GM18861 (cell line): ENCODE measurements around the gene MARF1.
"Not testable (repeated sequence)": the region's sequence is repeated elsewhere in the genome, so short reads cannot be mapped to it uniquely, and the experiment has no call there.

Experiments
- ATAC-seq: cut with Tn5 transposase; IDR thresholded peaks from one replicate; pipeline ENCODE4 v1.9.1; 2021; ENCODE audit not compliant: unreplicated experiment

Gene MARF1

DNA sequence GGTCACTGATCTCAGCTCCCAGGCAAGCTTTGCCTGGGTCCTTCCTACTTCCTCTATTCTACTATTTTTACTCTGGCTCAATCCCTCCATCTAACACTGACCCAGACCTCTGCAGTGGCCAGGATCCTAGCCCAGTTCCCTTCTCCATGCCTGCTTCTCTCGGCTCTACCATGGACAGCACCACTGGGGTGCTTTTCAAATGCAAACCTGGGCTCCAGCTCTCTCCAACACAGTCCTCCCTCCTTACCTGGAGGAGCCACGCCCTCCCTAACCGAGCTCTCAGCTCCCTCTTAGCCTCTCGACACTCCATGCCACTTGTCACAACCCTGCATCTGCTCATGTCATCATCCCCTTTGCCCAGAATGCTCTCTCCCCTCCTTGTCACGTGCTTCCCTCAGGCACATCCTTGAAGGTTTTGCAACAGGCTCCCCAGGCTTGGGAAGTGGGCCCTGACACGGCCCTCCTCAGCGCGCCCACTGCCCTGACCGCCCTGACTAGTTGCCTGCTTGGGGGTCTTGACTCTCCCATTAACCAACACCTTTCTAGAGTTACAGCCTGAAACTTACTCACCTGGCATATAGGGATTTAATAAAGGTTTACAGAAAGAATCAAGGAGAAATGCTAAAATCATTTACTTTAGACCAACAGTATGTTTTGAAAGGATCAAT is 41.6 kb downstream of the MARF1 start:
- ATAC-seq = no peak

DNA sequence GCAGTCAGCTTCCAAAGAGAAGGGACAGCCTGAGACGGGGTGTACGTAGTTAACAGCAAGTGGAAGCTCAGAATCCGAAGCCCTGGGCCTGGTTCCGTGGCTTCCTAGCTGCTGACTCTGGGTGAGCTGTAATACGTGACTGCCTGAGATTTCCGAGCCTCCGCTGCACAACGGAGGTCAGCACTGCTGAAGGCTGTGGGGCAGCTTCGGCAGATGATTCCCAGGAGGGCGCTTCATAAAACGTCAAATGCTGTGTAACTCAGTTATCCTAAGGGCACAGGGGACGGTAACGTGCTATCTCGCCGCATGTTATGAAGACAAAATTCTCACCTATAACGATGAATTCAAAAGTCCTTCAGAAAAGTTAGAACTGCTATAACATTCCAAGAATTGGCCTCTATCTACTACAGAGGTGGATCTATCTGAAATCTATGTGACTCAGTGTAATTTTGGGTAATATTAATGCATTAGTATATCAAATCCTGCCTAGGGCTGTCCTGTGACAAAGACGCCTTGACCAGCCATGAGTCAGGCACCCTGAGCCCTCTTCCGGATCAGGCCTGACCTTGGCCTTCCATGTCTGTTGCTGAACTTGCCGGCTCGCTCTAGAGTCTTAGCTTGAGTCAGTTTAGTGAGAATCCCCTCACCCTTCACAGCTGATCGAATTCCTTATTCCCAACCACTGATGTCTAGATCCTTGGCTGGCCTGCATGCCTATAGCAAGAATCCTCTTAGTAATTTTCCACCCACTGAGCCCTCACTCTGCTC is 43.5 kb downstream of the MARF1 start:
- no peak for ATAC-seq

DNA sequence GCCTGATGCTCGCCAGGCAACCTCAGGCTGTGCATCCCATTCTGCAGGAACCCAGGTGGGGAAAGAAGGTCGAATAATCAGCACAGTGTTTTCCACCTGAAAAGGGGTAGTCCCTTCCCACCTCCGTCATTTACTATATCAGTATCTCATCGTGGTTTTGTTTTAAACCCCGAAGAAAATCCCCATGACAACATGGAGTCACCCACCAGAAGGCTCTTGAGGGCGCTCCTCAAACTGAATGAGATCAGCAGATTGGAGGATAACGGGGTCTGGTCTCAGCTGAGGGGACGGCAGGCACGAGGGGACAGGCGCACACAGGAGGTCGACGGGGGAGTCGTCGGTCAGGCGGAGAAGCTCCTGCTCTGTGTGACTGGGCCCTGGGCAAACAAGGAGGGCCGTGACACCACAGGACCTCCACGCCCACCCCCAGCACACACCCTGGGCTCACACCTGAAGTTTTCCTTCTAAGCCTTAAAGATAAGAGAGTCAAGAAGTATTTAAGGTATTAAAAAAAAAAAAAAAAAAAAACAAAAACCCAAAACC is 44.2 kb downstream of the MARF1 start:
- ATAC-seq = no peak

DNA sequence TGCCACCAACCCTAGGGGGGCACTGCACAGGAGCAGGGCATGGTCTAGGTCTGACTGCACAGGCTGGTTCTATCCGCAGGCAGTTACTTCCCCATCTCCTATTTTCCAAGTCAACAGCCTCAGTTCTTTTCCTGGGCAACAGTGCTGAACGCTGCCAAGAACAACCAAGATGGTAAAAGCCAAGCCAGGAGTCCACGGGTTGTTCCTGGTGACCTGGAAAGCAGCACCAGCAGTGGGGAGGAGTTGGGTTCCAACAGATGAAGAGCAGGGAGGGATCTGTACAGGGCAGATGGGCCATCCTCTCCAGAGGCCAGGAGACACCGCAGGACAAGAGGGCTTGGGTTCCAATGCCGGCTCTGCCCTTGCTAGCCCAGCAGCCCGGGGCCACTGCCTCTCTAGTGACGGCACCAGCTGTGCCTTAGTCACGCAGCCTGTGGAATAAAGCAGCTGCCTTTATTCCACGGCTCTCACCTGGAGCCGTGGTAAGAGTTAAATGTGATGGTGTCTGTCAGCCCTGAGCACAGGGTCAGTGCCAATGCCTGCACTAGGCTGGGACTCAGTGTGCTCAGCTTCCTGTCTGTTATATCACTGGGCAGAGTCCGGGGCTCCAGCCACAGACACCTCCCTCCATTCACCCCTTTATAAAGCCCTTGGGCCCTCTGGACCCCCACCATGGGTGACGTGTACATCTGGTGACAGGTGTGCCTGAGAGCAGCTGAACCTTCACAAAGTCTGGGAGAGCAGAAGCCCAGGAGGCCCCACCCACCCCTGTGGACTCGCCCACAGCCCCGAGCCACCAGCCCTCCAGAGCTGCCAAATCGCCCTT is 44.9 kb downstream of the MARF1 start:
- no peak for ATAC-seq

DNA sequence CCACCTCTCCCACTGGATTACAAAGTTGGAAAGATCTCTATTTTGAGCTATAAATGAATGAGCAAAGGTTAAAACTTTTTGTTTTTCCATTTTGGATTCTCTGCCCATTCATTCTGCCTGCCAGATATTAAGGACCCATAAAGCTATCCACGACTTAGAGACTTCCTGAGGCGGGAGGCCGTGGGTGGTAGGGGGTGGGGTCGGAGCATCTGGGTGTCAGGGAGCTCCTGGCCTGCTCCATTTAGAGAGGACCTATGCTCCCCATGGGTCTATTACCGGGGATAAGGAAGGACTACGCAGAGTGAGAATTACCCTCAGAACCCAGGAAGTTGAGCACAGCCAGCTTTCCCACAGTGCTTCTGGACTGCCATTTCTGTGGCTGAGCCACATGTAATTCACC is 45.8 kb downstream of the MARF1 start:
- no peak for ATAC-seq

DNA sequence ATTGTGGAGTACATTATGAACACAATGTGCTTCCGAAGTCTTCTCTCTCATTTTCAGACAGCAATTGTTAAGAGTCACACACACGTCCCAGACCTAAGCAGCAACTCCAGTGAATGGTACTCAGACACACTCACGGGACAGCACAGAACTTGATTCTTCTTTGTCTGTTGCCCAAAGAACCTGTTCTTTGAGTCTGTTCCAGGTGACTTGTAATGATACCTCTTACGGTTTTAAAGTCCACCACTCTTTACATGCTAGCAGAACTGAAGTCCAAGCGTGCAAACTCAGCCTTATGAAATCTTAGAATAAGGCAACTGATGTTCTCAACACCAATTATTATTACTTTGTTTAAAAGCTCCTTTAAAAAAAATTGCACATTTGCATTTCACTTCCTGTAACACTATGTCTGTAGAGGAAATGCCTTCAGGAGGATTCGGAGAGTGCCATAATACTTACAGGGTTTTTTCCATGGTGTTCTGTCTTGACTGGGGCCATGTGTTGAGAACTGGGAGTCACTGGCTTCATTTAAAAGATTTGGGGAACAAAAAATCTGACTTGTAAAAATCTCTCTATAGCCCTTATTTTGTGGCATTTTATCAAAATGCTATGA is 48.1 kb downstream of the MARF1 start:
- no peak for ATAC-seq

DNA sequence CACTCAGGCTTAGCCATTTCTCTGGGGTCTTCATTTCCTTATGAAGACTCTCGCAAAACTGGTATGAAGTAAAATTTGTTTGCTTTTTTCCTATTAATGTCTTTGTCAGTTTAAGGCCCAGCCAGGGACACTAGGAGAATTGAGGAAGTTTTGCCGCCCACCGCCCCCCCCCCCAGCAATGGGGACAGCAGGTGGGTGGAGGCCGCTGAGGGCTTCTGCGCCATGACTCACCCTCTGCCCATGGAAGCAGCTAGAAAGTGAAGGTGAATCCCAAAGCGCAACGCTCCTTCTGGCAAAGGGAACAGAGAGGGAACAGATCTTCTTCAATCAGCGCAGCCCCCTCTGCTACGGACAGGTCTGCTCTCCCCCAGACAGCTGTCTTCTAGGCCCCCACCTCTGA is 49.7 kb downstream of the MARF1 start:
- no peak for ATAC-seq

DNA sequence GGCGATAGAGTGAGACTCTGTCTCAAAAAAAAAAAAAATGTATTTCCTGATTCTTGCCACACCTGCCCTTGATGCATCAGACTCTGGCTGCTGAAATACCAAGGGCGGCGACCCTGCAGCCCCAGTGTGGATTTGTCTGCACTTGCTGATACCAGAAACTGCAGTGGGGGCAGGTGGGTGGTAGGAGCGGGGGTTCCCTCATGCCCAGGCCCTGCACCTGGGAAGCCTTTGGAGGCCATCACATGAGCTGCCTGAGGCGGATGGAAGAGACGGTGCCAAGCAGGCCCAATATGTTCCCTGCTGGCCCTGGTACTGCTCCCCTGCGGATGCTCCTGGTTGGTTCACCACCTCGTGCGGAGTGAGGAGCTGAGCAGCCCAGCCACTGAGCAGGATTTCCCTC is 50.6 kb downstream of the MARF1 start:
- no peak for ATAC-seq

DNA sequence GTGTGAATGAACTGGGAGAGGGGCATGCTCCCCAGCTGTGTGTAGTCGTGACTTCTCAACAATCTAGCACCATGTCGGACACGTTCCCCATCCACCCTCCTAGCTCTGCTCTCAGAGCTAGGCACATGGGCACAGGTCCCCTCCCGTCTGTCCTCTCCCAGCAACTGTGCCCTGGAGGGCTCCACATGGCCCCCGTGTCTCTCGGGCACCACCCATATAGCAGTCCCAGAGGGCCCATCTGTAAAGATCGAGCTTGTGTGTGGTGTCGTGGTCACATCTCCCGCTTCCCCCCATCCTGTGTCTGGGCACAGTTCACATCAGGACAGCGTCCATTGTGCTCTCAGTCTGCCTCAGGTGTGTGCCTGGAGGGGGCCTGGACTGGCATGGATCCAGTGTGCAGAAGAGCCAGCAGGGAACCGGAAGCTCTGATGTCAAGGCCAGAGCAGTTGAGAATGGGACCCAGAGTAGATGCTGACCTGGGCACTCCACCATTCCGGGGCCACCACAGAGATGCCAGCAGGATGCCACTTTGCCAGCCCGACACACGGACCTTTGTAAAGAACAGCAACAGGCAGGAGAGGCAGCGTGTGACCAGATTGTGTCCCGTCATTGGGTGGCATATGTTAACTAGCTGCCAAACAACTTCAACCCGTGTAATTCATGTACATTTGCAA is 55.7 kb downstream of the MARF1 start:
- ATAC-seq = no peak

DNA sequence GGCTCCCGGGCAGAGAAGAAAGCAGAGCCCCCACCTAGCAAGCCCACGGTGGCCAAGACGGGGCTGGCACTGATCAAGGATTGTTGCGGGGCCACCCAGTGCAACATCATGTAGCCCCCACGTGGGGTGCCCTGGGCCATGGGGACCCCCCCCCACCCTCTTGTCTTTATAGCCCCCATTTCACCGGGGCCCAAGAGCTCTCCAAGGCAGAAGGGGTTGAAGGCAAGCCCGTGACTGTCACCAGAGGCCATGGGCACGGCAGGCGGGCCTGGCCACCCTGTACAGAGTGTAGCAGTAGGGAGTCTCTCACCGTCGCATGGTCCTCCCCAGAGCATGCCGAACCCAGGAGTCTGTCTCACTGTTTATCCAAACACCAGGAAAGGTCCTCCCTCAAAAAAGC is 56.2 kb downstream of the MARF1 start:
- no peak for ATAC-seq

DNA sequence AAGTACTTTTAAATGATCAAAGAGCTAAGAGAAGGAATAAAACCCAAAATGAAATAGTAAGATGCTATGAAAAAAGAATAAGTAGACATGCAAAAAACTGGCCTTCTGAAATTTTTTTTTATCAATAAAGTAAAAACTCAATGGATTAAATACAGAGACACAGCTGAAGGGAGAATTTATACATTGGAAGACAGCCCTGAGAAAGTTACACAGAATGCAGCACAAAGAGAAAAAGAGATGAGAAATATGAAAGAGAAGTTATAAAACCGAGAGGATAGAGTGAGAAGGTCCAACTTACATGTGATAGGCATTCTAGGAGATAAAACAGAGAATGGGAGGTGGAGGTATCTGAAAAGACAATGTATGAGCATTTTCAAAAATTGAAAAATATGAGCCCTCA is 57.0 kb downstream of the MARF1 start:
- ATAC-seq = no peak

DNA sequence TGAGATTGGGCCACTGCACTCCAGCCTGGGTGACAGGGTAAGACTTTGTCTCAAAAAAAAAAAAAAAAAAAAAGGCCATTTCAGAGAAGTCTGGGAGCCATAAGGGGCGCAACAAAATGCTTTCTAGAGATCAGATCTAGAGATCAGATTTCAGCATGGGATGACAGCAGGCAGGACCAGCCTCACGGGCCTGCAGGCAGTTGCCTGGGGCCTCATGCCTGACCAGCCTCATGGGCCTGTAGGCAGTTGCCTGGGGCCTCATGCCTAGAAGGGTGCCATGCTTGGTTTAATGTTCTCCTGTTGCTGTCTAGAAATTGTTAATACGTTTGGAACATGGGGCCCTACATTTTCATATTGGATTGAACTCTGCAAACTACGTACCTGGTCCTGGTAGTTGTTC is 59.4 kb downstream of the MARF1 start:
- ATAC-seq = no peak

DNA sequence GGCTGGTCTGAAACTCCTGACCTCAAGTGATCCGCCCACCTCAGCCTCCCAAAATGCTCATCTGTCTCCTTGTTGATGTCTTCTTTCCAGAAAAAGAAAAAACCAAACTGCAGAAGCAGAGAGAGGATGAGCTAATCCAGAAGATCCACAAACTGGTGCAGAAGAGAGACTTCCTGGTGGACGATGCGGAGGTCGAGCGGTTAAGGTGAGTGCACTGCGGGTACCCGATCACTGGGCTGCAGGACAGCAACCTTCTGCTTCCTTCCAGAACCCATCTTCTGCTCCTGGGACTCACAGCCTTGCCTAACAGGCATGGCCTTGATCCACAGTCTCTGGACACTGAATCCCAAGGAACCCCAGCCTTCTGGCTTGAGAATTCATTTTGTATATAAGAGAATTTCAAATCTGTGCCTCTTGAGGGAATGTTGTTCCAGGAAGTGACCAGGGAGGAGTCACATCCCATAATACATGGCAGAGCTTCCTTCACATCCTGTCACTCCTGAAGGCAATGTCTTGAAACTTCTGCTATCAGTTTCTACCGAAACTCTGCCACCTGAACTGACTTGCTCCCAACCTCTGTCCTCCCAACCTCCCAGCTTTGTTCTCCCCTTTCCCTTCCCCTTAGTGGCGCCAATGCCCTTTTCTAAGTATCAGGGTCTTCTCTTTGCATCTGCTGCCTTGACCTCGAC is 61.7 kb downstream of the MARF1 start:
- ATAC-seq = no peak

DNA sequence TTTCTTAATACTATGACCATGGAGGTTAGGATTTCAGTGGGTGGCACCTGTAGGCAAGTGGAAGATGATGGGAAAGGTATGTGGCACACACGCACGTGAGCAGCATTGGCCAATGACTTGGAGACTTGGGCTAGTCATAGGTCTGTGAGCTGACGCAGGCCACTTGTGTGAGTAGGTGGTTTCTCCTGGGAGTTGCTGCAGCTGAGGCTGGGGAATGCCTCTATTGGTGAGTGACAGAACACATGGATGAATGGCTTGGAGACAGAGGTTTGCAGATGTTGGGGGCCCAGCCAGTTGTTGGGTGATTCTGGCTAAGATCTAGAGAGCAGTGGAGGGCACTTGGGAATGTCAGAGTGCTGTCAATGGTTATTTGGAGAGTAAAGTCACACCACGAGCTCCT is 64.1 kb downstream of the MARF1 start:
- ATAC-seq = no peak

DNA sequence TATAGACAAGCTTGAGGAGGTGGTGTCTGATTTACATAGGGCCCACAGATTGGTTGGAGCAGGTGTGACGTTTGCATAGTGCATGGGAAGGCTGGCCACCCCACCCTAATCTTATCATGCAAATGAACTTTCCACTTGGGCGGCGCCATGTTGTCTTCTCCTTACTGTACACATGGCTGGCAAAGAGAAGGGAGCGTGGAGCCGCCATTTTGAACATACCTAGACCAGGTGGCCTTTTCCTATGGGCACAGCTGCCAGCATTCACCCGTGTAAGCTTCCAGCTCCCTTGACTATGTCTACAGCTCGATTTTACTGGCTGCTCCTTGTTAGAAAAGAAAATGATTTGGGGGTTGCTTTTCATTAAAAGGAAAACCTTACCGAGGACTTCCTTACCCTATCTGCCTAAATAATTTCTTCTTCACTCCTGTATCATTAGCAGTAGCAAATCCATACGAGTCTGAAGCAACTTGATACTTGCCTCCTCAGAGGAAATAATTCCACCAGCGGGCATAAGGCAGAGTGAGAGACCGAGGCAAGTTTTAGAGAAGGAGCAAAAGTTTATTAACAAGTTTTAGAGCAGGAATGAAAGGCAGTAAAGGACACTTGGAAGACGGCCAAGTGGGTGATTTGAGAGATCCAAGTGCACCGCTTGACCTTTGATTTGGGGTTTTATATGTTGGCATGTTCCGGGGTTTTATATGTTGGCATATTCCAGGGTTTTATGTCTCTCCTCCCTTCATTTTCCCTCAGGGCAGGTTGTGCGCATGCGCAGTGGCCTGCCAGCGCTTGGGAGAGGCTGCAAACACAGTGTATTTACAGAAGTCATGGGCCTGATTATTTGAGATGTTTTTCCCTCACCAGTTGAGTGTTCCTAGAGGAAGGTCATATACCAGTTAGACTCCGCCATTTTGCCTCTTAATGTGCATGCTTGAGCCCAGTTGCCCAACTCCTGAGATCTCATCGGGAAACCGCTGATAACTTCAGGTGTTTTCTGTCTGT is 65.7 kb downstream of the MARF1 start:
- ATAC-seq = no peak

DNA sequence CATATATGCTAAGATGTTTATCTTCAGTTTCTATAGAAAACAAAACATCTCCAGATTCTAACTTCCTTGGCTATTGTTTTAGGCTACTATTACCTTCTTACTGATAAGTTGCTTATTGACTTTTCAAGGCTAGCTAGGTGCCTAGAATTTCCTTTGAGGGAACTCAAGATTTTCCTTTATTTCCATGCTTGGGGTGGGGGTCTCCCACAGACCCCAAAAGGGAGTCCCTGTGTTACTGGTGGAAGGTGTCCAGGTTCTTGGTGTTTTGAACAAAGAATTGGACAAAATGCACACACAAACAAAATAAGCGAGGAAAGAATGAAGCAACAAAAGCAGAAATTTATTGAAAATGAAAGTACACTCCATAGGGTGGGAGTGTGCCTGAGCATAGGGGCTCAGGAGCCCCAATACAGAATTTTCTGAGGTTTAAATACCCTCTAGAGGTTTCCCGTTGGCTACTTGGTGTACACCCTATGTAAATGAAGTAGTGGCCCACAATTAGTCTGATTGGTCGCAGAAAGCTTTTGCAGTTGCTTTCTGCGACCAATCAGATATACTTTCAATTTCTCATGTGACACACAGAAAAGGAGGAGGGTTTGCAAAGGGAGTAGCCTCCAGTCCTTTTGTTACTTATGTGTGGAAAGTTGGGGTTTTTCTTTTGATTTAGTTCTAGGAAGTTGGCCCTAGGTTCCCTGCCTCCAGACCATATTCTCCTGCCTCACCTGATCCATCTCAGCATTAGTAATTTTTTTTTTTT is 67.5 kb downstream of the MARF1 start:
- no peak for ATAC-seq

DNA sequence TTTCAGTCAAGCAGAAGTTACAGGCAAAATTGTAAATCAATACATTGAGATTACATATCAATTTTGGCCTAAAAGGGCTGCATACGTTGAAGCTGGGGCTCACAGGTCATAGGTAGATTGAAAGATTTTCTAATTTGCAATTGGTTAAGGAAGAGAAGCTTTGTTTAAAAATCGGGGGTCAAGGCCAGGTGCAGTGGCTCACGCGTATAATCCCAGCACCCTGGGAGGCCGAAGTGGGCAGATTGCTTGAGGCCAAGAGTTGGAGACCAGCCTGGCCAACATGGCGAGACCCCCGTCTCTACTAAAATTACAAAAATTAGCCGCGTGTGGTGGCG is 68.4 kb downstream of the MARF1 start:
- no peak for ATAC-seq

DNA sequence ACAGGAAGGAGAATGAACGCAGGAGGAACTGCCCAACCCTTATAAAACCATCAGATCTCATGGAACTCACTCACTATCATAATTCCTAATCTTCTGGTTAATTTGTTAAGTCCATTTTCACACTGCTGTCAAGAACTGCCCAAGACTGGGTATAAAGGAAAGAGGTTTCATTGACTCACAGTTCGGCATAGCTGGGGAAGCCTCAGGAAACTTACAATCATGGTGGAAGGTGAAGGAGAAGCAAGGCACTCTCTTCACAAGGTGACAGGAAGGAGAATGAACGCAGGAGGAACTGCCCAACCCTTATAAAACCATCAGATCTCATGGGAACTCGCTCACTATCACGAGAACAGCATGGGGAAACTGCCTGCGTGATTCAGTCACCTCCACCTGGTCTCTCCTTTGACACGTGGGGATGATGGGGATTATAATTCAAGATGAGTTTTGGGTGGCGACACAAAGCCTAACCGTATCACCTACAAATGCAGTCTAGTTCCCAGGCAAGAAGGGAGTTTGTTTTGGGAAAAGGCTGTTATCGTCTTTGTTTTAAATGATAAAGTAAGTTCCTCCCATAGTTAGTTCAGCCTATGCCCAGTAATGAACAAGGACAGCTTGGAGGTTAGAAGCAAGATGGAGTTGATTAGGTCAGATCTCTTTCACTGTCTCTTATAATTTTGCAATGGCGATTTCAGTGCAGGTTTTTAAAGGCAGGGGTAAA is 68.9 kb downstream of the MARF1 start:
- ATAC-seq = not testable (repeated sequence)
